ENCODE results near the gene GNB2. TPM values are rescaled to one million over a fixed set of nuclear protein-coding genes. Genes with fewer than 3 reads are reported as not detected.

Gene GNB2
- polyA plus RNA-seq, 3 donors, result 164 to 210 (median 185) TPM

DNA sequence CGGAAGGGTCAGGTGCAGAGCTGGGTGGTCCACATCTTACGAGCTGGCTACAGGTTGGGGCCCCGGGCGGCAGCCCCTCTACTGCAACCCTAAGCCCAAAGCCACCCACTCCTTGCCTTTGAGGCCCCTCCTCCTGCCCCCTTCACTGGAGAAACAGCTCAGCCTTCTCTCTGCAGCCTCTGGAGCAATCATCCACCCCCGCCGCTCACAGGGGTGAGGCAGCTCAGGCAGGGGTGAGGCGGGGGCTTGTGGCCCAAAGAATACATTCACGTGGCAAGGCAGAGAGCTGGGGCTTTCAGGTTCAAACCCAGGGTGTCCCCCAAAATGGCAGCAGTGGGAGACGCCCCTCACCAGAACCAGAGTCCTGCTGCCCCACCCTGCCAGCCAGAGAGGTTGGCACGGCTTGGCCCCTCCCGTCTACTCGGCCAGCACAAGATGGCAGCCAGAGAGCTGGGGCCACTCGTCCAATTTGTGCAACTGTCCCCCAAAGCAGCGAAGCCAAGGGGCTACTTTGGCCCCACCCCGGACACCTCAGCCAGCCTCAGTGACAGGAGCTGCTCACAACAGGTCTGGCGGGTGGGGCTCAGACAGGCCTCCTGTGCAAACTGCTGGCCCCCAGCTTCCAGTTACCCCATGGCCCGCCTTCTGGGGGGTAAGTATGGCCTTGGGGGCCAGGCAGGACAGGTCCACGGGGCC is 7.2 kb downstream of the GNB2 start:
- no peak for DNase-seq (ENCODE audit: low read depth in 3 of 3, low spot score in 2 of 3)

DNA sequence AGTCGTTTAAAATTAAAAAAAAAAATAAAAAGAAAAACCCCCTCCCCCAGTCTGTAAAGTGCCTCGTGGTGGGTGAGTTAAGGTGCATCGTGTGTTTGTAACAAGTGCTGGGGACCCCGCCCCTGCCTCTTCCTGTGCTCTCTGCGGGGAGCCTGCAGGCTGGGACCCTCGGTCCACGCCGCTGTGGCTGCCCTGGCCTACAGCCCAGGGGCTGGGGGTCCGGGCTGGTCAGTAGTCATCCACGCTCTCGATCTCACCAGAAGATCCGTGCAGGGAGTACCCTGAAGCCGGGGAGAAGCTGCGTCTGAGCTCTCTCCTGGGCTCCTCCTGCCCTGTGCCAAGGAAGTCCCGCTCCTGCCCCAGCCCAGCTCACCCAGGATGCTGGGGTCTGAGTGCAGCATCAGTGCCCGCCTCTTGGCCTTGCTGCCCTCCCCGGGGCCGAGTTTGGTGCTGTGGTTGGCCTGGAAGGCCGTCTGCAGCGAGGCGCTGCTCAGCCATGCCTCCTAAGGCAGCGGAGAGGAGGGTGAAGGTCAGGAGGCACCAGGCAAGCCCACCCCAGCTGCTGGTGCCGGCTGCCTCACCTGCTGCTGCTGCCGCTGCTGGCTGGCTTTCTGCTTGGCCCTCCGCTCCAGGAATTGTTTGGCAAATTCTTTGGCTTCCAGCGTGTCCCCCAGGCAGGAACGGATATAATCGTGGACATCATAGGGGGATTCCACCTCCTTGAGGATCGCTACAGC is 8.1 kb downstream of the GNB2 start:
- DNase-seq (ENCODE audit: low read depth in 3 of 3, low spot score in 2 of 3), result no peak

DNA sequence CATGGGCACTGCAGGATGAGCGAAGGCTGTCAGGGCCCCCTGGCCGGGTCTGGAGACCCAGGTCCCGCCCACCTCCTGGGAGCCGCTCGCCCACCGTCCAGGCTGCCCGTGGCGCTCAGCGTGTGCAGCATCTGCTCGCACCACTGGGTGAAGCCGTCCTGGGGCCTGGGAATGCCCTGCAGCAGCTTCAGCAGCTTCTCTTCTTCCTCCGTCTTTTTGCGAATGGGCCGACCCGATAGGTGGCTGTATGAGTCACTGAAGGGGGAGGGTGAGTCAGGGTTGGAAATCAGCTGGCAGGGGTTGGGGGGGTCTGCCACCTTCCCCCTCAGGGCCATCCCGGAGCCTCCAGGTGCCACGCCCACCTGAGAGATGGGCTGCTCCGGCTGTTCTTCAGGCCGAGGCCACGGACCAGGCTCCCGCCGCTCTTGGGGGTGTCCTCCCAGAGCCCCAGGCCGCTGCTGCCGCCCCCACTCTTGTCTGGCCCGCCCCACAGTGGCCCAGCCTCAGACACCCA is 8.7 kb downstream of the GNB2 start:
- DNase-seq (ENCODE audit: low read depth in 3 of 3, low spot score in 2 of 3), result no peak

GRCh38 chr7:100682991-100683658 is 9.6 kb downstream of the GNB2 start:
- no peak for DNase-seq (ENCODE audit: low read depth in 3 of 3, low spot score in 2 of 3)

DNA sequence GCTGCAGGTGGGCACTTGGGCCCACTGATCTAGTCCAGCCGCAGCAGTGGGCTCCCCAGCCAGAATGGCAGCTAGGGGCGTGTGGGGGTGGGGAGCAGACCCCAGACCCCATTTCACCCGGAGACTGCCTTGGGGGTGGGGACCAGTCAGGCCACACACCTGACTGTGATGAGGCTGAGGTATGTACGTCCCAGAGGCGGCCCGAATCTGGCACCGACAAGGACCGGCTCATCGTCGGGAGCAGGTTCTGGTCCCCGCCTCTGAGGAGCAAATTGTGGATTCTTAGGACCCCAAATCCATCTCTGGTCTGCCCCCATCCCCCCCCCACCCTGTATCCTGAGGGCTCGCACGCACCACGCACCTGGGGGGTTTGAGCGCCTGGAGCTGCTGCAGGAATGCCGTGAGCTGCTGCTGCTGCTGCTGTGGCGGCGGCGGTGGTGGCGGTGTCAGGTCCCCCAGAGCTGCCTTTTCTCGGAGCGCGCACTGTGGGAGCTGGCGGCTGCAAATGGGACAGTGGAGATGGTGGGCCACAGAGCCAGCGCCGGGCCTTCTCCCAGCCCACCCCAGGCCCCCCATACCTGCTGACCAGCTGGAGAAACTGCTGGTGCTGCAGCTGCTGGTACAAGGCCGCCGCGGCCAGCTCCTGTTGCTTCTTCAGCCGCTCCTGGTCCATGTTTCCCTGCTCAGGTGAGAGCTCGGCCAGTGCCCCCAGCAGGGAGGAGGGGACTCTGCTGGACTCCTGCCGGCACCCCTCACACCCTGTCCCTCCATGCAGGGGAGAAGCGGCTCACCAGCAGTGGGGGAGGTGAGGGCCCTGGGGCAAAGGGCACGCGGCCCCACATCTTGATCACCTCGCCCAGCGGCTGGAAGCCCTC is 10.4 kb downstream of the GNB2 start:
- no peak for DNase-seq (ENCODE audit: low read depth in 3 of 3, low spot score in 2 of 3)

- DNase-seq (ENCODE audit: low read depth in 3 of 3, low spot score in 2 of 3), result no peak
These were observed 11.0 kb downstream of the GNB2 start for GRCh38 chr7:100684534-100685042.

- DNase-seq (ENCODE audit: low read depth in 3 of 3, low spot score in 2 of 3), result no peak
These were observed 11.6 kb downstream of the GNB2 start for GRCh38 chr7:100685049-100685605.

- DNase-seq (ENCODE audit: low read depth in 3 of 3, low spot score in 2 of 3), result no peak
These were observed 12.1 kb downstream of the GNB2 start for GRCh38 chr7:100685631-100686145.

GRCh38 chr7:100686201-100686821 is 12.8 kb downstream of the GNB2 start:
- DNase-seq (ENCODE audit: low read depth in 3 of 3, low spot score in 2 of 3), result no peak

- DNase-seq (ENCODE audit: low read depth in 3 of 3, low spot score in 2 of 3), result no peak
These were observed 13.3 kb downstream of the GNB2 start for GRCh38 chr7:100686822-100687211.

DNA sequence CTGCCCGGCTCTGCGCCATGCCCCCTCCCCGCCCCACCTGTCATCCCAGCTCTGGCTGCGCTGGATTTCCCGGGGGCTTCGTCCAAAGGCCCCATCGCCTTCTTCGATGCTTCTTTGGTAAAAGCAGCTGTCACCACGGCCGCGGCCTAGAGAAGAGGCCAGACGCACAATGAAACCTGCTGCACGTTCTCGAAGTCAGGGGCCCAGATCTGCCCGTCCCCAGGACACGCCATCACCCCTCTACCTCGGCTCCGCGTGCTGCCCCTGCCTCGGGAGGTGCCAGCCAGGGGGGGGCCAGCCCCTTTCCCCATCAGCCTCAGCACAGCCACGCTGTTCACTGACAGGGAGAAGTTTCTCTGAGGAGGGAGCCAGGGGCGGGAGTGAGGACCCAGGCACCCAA is 13.7 kb downstream of the GNB2 start:
- DNase-seq (ENCODE audit: low read depth in 3 of 3, low spot score in 2 of 3), result no peak

DNA sequence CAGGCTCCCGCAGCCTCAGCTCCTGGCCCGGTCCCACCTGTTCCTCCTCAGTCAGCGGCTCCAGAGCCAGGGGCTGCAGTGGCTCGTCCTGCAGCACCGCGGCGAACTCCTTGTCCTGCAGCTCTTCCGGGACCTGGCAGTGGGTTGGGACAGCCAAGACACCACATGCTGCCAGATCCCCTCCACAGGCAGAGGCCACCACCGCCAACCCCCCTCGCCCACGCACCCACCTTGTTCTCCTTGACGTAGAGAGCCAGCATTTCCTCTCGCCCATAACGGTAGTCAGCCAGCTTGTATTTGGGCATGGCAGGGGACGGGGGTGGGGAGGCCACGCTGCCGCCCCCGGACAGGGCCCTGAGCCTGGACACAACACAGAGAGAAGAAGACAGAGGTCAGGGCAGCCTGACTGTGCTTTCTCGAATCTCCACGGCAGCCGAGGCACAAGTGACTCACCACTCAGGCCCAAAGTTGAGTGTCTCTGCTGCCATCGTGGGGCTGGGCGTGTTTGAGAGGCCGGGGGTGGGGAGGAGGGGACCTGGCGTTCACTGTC is 14.3 kb downstream of the GNB2 start:
- no peak for DNase-seq (ENCODE audit: low read depth in 3 of 3, low spot score in 2 of 3)

DNA sequence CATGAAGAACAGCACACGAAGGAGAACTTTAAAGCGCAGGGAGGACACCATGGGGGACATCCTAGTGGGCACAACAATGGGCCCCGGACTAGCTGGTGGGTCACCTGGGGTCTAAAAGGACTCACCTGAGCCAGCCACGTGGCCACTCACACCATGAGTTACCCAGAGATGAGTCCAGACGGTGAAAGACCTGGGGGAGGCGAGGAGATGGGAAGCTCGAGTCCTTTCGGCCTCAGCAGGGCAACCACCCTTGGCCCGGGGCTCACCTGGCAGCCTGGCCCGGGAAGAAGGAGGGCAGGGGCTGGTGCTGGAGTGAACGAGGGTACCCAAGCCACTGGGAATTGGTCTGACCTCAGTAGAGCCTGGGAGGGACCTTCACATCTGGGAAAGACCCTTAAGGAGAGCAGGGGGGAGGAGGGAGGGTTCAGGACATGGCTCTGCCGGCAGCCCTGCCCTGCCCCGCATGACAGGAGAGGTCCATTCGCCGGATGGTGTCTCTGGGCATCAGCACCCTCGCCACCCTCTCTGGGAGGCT is 14.9 kb downstream of the GNB2 start:
- no peak for DNase-seq (ENCODE audit: low read depth in 3 of 3, low spot score in 2 of 3)

DNA sequence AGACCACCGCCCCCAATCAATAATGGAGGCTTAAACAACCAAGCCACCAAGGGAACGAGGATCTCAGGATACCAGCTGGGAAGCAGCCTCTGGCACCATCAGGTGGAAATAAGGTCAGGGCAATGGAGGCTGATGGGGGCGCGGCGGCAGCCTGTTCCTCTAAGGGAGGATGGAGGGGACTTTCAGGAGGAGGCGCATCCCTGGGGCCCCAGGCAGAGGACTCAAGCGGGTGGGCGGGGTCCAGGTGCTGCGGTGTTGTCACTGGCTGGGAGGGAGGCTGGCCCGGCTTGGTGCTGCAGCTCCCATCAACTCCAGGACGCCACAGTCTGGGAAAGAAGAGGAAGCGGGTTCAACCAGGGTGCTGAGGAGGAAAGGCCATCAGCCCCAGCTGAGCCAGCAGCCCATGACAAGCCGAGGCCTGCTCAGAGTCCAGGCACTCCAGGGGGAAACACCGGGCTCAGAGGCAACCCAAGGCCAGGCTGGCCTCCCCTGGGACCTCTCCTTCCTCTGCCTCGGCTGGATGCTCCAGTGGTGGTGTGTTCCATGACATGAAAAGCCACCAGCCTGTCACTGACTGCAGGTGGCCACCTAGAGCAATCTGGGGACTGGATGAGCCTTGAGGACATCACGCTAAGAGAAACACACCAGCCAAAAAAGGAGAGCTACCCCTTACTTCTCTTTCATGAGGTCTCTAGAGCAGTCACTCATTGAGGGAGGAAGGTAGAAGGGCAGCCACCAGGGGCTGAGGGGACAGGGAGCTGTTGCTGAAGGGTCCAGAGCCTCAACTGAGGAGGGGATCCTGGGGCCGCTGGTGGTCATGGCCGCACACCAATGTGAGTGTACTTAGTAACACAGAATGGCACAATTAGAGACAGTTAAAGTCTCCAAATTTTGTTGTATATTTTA is 15.9 kb downstream of the GNB2 start:
- no peak for DNase-seq (ENCODE audit: low read depth in 3 of 3, low spot score in 2 of 3)

- DNase-seq (ENCODE audit: low read depth in 3 of 3, low spot score in 2 of 3), result no peak
These were observed 18.4 kb downstream of the GNB2 start for GRCh38 chr7:100691676-100692577.

- no peak for DNase-seq (ENCODE audit: low read depth in 3 of 3, low spot score in 2 of 3)
These were observed 19.0 kb downstream of the GNB2 start for GRCh38 chr7:100692578-100692961.
